Keratinocyte (primary cell): ENCODE results near the gene ECHS1. TPM values are rescaled to one million over a fixed set of nuclear protein-coding genes. Genes with fewer than 3 reads are reported as not detected.

ENCODE experiments used
- DNase-seq: peaks from one replicate; pipeline ENCODE4 v3.0.0-alpha.2; 2011; ENCODE audit warnings: low read depth, missing footprints, low spot score
- FAIRE-seq: peaks from 2 replicates; lab custom pipeline; 2011; peaks lifted over from hg19 to GRCh38; lab: Jason Lieb, UNC
- H2AFZ ChIP-seq: 2 replicates; pipeline ENCODE4 v1.6.0; 2012; ENCODE audit warnings: low read length, control low read depth, inconsistent platforms; ENCODE audit not compliant: control insufficient read depth
- H3K27ac ChIP-seq: 2 replicates; pipeline ENCODE4 v1.5.1; 2011; ENCODE audit warnings: low read length; ENCODE audit not compliant: control insufficient read depth, insufficient read depth
- H3K27me3 ChIP-seq: 3 replicates; pipeline ENCODE4 v1.6.0; 2011; ENCODE audit warnings: low read length; ENCODE audit not compliant: control insufficient read depth, insufficient read depth; ENCODE audit errors: extremely low read depth
- H3K36me3 ChIP-seq, 2 experiments: 2 replicates in 1 of 2; 3 replicates in 1 of 2; pipeline ENCODE4 v1.5.1; 2011; ENCODE audit warnings: low read length in 2 of 2, mild to moderate bottlenecking in 1 of 2; ENCODE audit not compliant: control insufficient read depth in 2 of 2, insufficient read depth in 2 of 2; ENCODE audit errors: extremely low read depth in 1 of 2
- H3K4me1 ChIP-seq: 3 replicates; pipeline ENCODE4 v1.5.1; 2011; ENCODE audit warnings: low read length; ENCODE audit not compliant: control insufficient read depth, insufficient read depth; ENCODE audit errors: extremely low read depth
- H3K4me2 ChIP-seq: 3 replicates; pipeline ENCODE4 v1.6.0; 2011; ENCODE audit warnings: low read depth, low read length; ENCODE audit not compliant: control insufficient read depth, insufficient read depth; ENCODE audit errors: extremely low read depth
- H3K4me3 ChIP-seq, 3 experiments: fragments of 200-600 bp in 1 of 3; sonication (generic) in 1 of 3; 2 replicates in 2 of 3; 3 replicates in 1 of 3; pipeline ENCODE4 v1.5.1; 2011 to 2016; ENCODE audit warnings: low read length in 3 of 3, mild to moderate bottlenecking in 3 of 3, control low read depth in 2 of 3, inconsistent platforms in 1 of 3, low read depth in 1 of 3, mixed read lengths in 1 of 3, mixed run types in 1 of 3, moderate library complexity in 1 of 3; ENCODE audit not compliant: control insufficient read depth in 2 of 3, insufficient read depth in 2 of 3; ENCODE audit errors: extremely low read depth in 1 of 3
- H3K79me2 ChIP-seq: 2 replicates; pipeline ENCODE4 v1.6.0; 2012; ENCODE audit warnings: low read length; ENCODE audit not compliant: control insufficient read depth, insufficient read depth
- H3K9ac ChIP-seq: 3 replicates; pipeline ENCODE4 v1.6.0; 2011; ENCODE audit warnings: low read length; ENCODE audit not compliant: control insufficient read depth, insufficient read depth; ENCODE audit errors: extremely low read depth
- H3K9me1 ChIP-seq: 3 replicates; pipeline ENCODE4 v1.6.0; 2011; ENCODE audit warnings: low read length; ENCODE audit not compliant: control insufficient read depth, insufficient read depth; ENCODE audit errors: extremely low read depth
- H3K9me3 ChIP-seq: 2 replicates; pipeline ENCODE4 v1.5.1; 2012; ENCODE audit warnings: low read depth, low read length; ENCODE audit not compliant: control insufficient read depth
- H4K20me1 ChIP-seq: 3 replicates; pipeline ENCODE4 v1.6.0; 2011; ENCODE audit warnings: low read length; ENCODE audit not compliant: control insufficient read depth, insufficient read depth; ENCODE audit errors: extremely low read depth
- CTCF ChIP-seq, 3 experiments: IDR thresholded peaks in 1 of 3; conservative IDR thresholded peaks in 1 of 3; optimal IDR thresholded peaks in 1 of 3; 2 replicates in 2 of 3; 3 replicates in 1 of 3; pipeline versions ENCODE3 to v1.5.1; 2011; ENCODE audit warnings: low read length in 3 of 3, mild to moderate bottlenecking in 3 of 3, moderate library complexity in 2 of 3, control low read depth in 1 of 3, inconsistent platforms in 1 of 3; ENCODE audit not compliant: insufficient read depth in 2 of 3; ENCODE audit errors: extremely low read depth in 1 of 3
- EZH2 ChIP-seq: IDR thresholded peaks from one replicate; pipeline ENCODE4 v1.6.1; 2012; ENCODE audit warnings: inconsistent platforms, mild to moderate bottlenecking, low read length, moderate library complexity
- dilution Hi-C: fragments of 300-500 bp; cut with MboI; formaldehyde crosslinking; loops from one replicate; pipeline ENCODE4 v1.7.0; 2020; ENCODE audit warnings: low sequenced_read_pairs; ENCODE audit not compliant: extremely low pct_ligation_motif_present
- polyA plus RNA-seq, 5 experiments: library from polyadenylated mRNA; depleted of rRNA in 3 of 5; stranded (reverse) in 3 of 5; stranded (forward) in 1 of 5; unstranded in 1 of 5; fragments of >200 nt; gene quantifications; 1 replicate in 1 of 5; 2 replicates in 3 of 5; 3 replicates in 1 of 5; pipeline versions ENCODE4 v1.2.1 to v1.2.3, GENCODE V29; 2011 to 2012; ENCODE audit warnings: missing spikeins in 2 of 5, low read depth in 1 of 5, low replicate concordance in 1 of 5

The ECHS1 gene
- polyA plus RNA-seq, 1 donor (not counting 4 experiments of a cell fraction or from before 2014, with no cell fraction given), result 27.1 TPM

GRCh38 chr10:133342942-133343341 is 30.2 kb downstream of the ECHS1 start:
- Histone ChIP-seq H4K20me1 (no peaks in the 10 kb centered on the region), H3K9me3 (no peaks in the 10 kb centered on the region), H3K4me3 (no peak overlapping the region), H3K36me3 (no peaks in the 10 kb centered on the region), H3K4me2 (no peak overlapping the region), H3K79me2 (no peaks in the 10 kb centered on the region), H3K4me1 (no peaks in the 10 kb centered on the region), H3K9ac (no peak overlapping the region), H3K27ac (no peak overlapping the region), H3K27me3 (peaks cover 5% of the 10 kb centered on the region), H3K9me1 (no peaks in the 10 kb centered on the region), H2AFZ (peak overlapping the region; percentile 17)
- DNase-seq (no peak), FAIRE-seq (no peak)
- TF ChIP-seq CTCF (optimal IDR thresholded peaks at IDR 0.05 in 1 of 3, IDR thresholded peaks at IDR 0.05 in 1 of 3, conservative IDR thresholded peaks at IDR 0.05 in 1 of 3; ENCODE audit: extremely low read depth in 1 of 3, insufficient read depth in 2 of 3, low read length in 3 of 3), result no peak
- TF ChIP-seq EZH2, result no peak
- dilution Hi-C loops, result no loop called here

GRCh38 chr10:133341983-133342382 is 31.2 kb downstream of the ECHS1 start:
- no peak for DNase-seq
- no peak overlapping the region for H3K4me3 ChIP-seq
- H3K9me3 ChIP-seq, result no peaks in the 10 kb centered on the region
- TF ChIP-seq CTCF (optimal IDR thresholded peaks at IDR 0.05 in 1 of 3, IDR thresholded peaks at IDR 0.05 in 1 of 3, conservative IDR thresholded peaks at IDR 0.05 in 1 of 3; ENCODE audit: extremely low read depth in 1 of 3, insufficient read depth in 2 of 3, low read length in 3 of 3) (no peak), EZH2 (no peak)
- no peaks in the 10 kb centered on the region for H4K20me1 ChIP-seq
- no peaks in the 10 kb centered on the region for H3K36me3 ChIP-seq
- dilution Hi-C loops, result no loop called here
- no peaks in the 10 kb centered on the region for H3K9me1 ChIP-seq
- no peak overlapping the region for H3K27ac ChIP-seq
- H2AFZ ChIP-seq, result no peak overlapping the region
- no peak overlapping the region for H3K4me2 ChIP-seq
- no peak overlapping the region for H3K9ac ChIP-seq
- H3K27me3 ChIP-seq, result peaks cover 15% of the 10 kb centered on the region
- no peak for FAIRE-seq
- H3K4me1 ChIP-seq, result no peaks in the 10 kb centered on the region
- H3K79me2 ChIP-seq, result no peaks in the 10 kb centered on the region
